CD14-positive monocyte (primary cell): ENCODE measurements around the gene ABLIM3. TPM values are rescaled to one million over a fixed set of nuclear protein-coding genes. Genes with fewer than 3 reads are reported as not detected.

Experiments
- DNase-seq, 3 donors: peaks; one replicate each; pipeline ENCODE4 v3.0.0-alpha.2; 2011 to 2022
- H2AFZ ChIP-seq: 2 replicates; pipeline ENCODE4 v1.6.0; 2012; ENCODE audit warnings: mild to moderate bottlenecking, low read depth, low read length, inconsistent platforms; ENCODE audit not compliant: insufficient read depth, poor library complexity, severe bottlenecking
- H3K27ac ChIP-seq, 2 donors: 1 replicate in 1 of 2; 2 replicates in 1 of 2; pipeline ENCODE4 v1.5.1; 2012 to 2013; ENCODE audit warnings: low read length in 2 of 2, control low read depth in 1 of 2, inconsistent platforms in 1 of 2, low read depth in 1 of 2, mild to moderate bottlenecking in 1 of 2
- H3K27me3 ChIP-seq, 2 donors: one replicate each; pipeline versions ENCODE4 v1.6.0 to v1.6.1; 2011 to 2013; ENCODE audit warnings: low read length in 2 of 2; ENCODE audit not compliant: control insufficient read depth in 2 of 2, insufficient read depth in 2 of 2
- H3K36me3 ChIP-seq, 2 donors: replicated peaks in 1 of 2; 1 replicate in 1 of 2; 2 replicates in 1 of 2; pipeline versions ENCODE4 v1.5.1 to v1.6.1; 2012 to 2013; ENCODE audit warnings: low read length in 2 of 2, control low read depth in 1 of 2, inconsistent platforms in 1 of 2, mild to moderate bottlenecking in 1 of 2; ENCODE audit not compliant: insufficient read depth in 2 of 2, control insufficient read depth in 1 of 2
- H3K4me1 ChIP-seq, 2 donors: 1 replicate in 1 of 2; 2 replicates in 1 of 2; pipeline versions ENCODE4 v1.5.1 to v1.6.1; 2012 to 2013; ENCODE audit warnings: low read length in 2 of 2, control low read depth in 1 of 2, inconsistent platforms in 1 of 2, mild to moderate bottlenecking in 1 of 2, moderate library complexity in 1 of 2; ENCODE audit not compliant: insufficient read depth in 2 of 2, control insufficient read depth in 1 of 2
- H3K4me2 ChIP-seq: replicated peaks from 2 replicates; pipeline ENCODE3; 2012; ENCODE audit warnings: low read length, moderate library complexity, mild to moderate bottlenecking; ENCODE audit not compliant: poor library complexity, severe bottlenecking; ENCODE audit errors: extremely low read depth
- H3K4me3 ChIP-seq, 3 experiments: fragments of 200-600 bp in 1 of 3; sonication (generic) in 1 of 3; replicated peaks in 1 of 3; 1 replicate in 2 of 3; 2 replicates in 1 of 3; pipeline ENCODE4 v1.5.1; 2011 to 2013; ENCODE audit warnings: low read length in 3 of 3, mild to moderate bottlenecking in 3 of 3, control low read depth in 2 of 3, low read depth in 2 of 3, inconsistent platforms in 1 of 3, moderate library complexity in 1 of 3
- H3K79me2 ChIP-seq: 2 replicates; pipeline ENCODE4 v1.6.0; 2012; ENCODE audit warnings: mild to moderate bottlenecking, control low read depth, inconsistent platforms, low read length, moderate library complexity; ENCODE audit not compliant: insufficient read depth
- H3K9ac ChIP-seq: 2 replicates; pipeline ENCODE4 v1.6.0; 2017; ENCODE audit warnings: low read length, mild to moderate bottlenecking; ENCODE audit not compliant: insufficient read depth, poor library complexity, severe bottlenecking
- H3K9me3 ChIP-seq, 2 donors: replicated peaks in 1 of 2; 1 replicate in 1 of 2; 2 replicates in 1 of 2; pipeline versions ENCODE4 v1.5.1 to v1.6.1; 2012 to 2013; ENCODE audit warnings: low read length in 2 of 2, control low read depth in 1 of 2; ENCODE audit not compliant: control insufficient read depth in 1 of 2, insufficient read depth in 1 of 2
- H4K20me1 ChIP-seq: 2 replicates; pipeline ENCODE4 v1.6.0; 2012; ENCODE audit warnings: mild to moderate bottlenecking, low read length, control low read depth, moderate library complexity; ENCODE audit not compliant: insufficient read depth
- H3K27ac Mint-ChIP-seq, 7 donors: one replicate each; pipeline ENCODE4 v1.8.0; 2020; ENCODE audit warnings: mild to moderate bottlenecking in 7 of 7, mixed read lengths in 7 of 7, moderate library complexity in 6 of 7, inconsistent platforms in 2 of 7
- H3K27me3 Mint-ChIP-seq, 3 donors: one replicate each; pipeline ENCODE4 v1.8.0; 2021 to 2022; ENCODE audit warnings: low read depth in 3 of 3, mild to moderate bottlenecking in 3 of 3, mixed read lengths in 3 of 3, moderate library complexity in 3 of 3, inconsistent platforms in 1 of 3
- H3K36me3 Mint-ChIP-seq, 2 donors: one replicate each; pipeline ENCODE4 v1.8.0; 2020; ENCODE audit warnings: mixed read lengths in 2 of 2, inconsistent platforms in 1 of 2, mild to moderate bottlenecking in 1 of 2
- H3K4me1 Mint-ChIP-seq: one replicate; pipeline ENCODE4 v1.8.0; 2020; ENCODE audit warnings: mild to moderate bottlenecking, mixed read lengths
- H3K4me3 Mint-ChIP-seq, 2 donors: one replicate each; pipeline ENCODE4 v1.8.0; 2020; ENCODE audit warnings: mild to moderate bottlenecking in 2 of 2, mixed read lengths in 2 of 2, moderate library complexity in 1 of 2
- H3K9me3 Mint-ChIP-seq, 7 donors: one replicate each; pipeline ENCODE4 v1.8.0; 2020 to 2022; ENCODE audit warnings: mixed read lengths in 7 of 7, mild to moderate bottlenecking in 6 of 7, moderate library complexity in 6 of 7, inconsistent platforms in 2 of 7
- CTCF ChIP-seq: fragments of 200-600 bp; IDR thresholded peaks from one replicate; pipeline ENCODE4 v1.8.0; 2022; ENCODE audit warnings: antibody characterized with exemption, mild to moderate bottlenecking
- WGBS: methylation state at CpG from one replicate; pipeline ENCODE4 v1.1.5; 2013; ENCODE audit warnings: missing lambda C conversion rate; ENCODE audit not compliant: insufficient coverage; 5-methylcytosine and 5-hydroxymethylcytosine counted together
- intact Hi-C, 2 donors: fragments of 100-400 bp; cut with micrococcal nuclease; formaldehyde crosslinking; loops; one replicate each; pipeline versions ENCODE4 v1.15.0 to v1.15.1; 2023
- polyA plus RNA-seq, 3 donors: library from polyadenylated mRNA; depleted of rRNA in 1 of 3; unstranded in 2 of 3; stranded (reverse) in 1 of 3; fragments of 300-500 nt in 2 of 3; fragments of >200 nt in 1 of 3; fragmentation: Illumina TruSeq in 2 of 3; gene quantifications; 1 replicate in 2 of 3; 2 replicates in 1 of 3; pipeline ENCODE4 v1.2.3, GENCODE V29; 2012 to 2021

The ABLIM3 gene
- polyA plus RNA-seq, 3 donors: 0.22 to 0.74 TPM; not detected in 1

- no peaks in the 10 kb centered on the region for H3K36me3 Mint-ChIP-seq
- Histone ChIP-seq H3K79me2 (no peaks in the 10 kb centered on the region), H3K4me2 (no peak overlapping the region), H3K4me1 (peaks cover 14 to 20% of the 10 kb centered on the region in 2 donors), H3K36me3 (no peaks in the 10 kb centered on the region), H3K27ac (no peak overlapping the region), H3K9me3 (no peaks in the 10 kb centered on the region), H3K4me3 (no peak overlapping the region), H4K20me1 (no peaks in the 10 kb centered on the region), H2AFZ (no peak overlapping the region), H3K9ac (no peak overlapping the region), H3K27me3 (peaks cover 0 to 10% of the 10 kb centered on the region in 2 donors)
- DNase-seq: no peak
- H3K4me1 Mint-ChIP-seq: peaks cover 13% of the 10 kb centered on the region
- no peak overlapping the region for H3K4me3 Mint-ChIP-seq
- H3K27ac Mint-ChIP-seq: no peak overlapping the region
- H3K27me3 Mint-ChIP-seq: peaks cover 7 to 24% (median 8%) of the 10 kb centered on the region in 3 donors
- no CpG with 5 or more reads among the region's 1 CpG for WGBS
- intact Hi-C loops: no loop called here
- TF ChIP-seq CTCF: no peak
- peaks cover 0 to 3% (median 0%) of the 10 kb centered on the region in 7 donors for H3K9me3 Mint-ChIP-seq
Observed at GRCh38 chr5:149145138-149145537, 3.8 kb downstream of the ABLIM3 start.

- no peak overlapping the region for H3K4me3 Mint-ChIP-seq
Observed at GRCh38 chr5:149147676-149148075, 6.4 kb downstream of the ABLIM3 start.

More at GRCh38 chr5:149147676-149148075, 6.4 kb downstream of the ABLIM3 start:
- no peaks in the 10 kb centered on the region for H3K79me2 ChIP-seq
- Mint-ChIP-seq H3K36me3 (no peaks in the 10 kb centered on the region), H3K9me3 (peaks cover 0 to 3% (median 0%) of the 10 kb centered on the region in 7 donors), H3K4me1 (peaks cover 25% of the 10 kb centered on the region), H3K27me3 (peaks cover 0 to 14% (median 0%) of the 10 kb centered on the region in 3 donors), H3K27ac (no peak overlapping the region)
- no peak overlapping the region for H3K4me3 ChIP-seq
- TF ChIP-seq CTCF: no peak
- no peaks in the 10 kb centered on the region for H3K36me3 ChIP-seq
- no CpG with 5 or more reads among the region's 1 CpG for WGBS
- no peak for DNase-seq
- no peaks in the 10 kb centered on the region for H4K20me1 ChIP-seq
- H3K4me2 ChIP-seq: no peak overlapping the region
- H3K4me1 ChIP-seq: peaks cover 16 to 23% of the 10 kb centered on the region in 2 donors
- intact Hi-C loops: no loop called here
- no peak overlapping the region for H3K9ac ChIP-seq
- no peaks in the 10 kb centered on the region for H3K9me3 ChIP-seq
- no peak overlapping the region for H2AFZ ChIP-seq
- no peak overlapping the region for H3K27ac ChIP-seq
- H3K27me3 ChIP-seq: no peaks in the 10 kb centered on the region
